HG03442 (cell line): Measurements from ENCODE around the gene MYH14.
A peak's percentile ranks its signal among the peaks of the same experiment; 100 is the strongest.
"Not testable (repeated sequence)": the region's sequence is repeated elsewhere in the genome, so short reads cannot be mapped to it uniquely, and the experiment has no call there.

Experiments used
- ATAC-seq: cut with Tn5 transposase; IDR thresholded peaks from one replicate; pipeline ENCODE4 v1.9.1; 2021; ENCODE audit warnings: mild to moderate bottlenecking, moderate library complexity; ENCODE audit not compliant: unreplicated experiment

Gene MYH14

DNA sequence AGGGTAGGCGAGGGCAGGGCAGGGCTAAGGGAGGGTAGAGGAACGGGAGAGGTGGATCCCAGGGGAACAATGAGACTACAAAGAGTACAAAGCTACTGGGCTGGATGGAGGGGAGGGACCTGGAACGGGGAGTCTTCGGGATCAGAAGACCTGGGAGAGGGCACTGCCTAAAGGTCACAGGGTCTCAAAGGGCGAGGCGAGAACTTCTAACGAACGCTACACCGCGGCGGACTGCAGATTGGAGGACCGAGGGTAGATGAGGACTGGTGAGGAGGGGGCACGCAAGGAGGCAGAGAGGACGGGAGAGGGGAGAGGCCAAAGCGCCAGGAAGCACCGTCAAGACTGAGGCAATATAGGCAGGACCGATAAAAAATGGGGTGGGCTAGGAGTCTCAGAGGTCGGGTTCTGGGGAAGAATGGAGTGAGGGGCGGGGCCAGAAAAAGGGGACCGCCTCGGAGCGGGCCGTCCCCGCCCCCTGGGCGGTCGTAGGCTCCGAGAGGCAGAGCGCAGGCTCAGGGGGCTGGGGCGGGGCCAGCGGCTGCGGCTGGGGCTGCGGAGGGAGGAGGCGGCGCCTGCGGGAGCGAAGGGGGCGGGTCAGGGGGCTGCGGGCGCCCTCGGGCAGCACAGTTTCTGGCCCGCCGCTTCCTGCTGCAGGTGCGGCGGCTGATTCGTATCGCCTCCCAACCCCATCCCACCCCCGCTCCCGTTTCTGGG lies 127.1 kb downstream of the MYH14 start:
- ATAC-seq, result peak; percentile 29

DNA sequence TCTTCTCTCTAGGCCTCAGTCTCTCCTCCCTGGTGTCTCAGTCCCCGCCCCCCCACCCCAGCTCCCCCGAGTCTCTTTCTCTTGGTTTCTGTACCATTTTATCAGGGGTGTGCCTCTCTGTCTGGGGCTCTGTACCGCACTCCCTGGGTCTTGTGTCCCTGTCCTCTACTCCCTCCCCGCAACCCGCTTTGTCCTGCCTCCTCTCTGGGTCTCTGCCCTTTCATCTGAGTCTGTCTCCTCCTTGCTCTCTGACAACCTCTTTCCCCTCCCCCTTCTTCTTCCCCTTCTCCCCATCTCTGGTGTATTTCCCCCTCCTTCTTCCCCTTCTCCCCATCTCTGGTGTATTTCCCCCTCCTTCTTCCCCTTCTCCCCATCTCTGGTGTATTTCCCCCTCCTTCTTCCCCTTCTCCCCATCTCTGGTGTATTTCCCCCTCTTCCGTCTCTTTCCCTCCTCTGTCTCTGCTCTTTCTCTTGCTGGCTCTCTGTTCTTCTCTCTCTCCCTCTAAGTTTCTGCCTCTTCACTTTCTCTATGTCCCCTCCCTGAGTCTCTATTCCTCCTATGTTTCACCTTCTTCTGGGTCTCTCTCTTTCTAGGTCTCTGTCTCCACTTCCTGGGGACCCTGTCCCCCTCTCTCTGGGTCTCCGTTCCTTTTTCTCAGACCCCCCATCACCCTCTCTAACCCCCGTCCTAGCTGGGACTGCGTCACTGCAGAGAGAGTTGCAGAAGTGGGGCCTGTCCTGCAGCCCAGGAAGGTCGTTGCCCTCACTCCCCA lies 128.0 kb downstream of the MYH14 start:
- no peak for ATAC-seq

DNA sequence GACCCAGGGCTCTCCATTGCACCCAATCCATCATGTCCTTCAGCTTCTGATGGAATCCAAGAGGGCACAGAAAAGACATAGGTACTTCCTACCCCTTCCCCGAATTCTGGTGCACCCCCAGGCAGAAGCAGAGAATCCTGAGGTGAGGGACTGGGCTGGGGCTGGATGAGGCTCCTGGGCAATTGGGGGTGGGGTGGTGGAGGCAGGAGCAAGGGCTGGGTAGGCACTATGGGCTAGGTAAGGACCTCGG lies 128.5 kb downstream of the MYH14 start:
- ATAC-seq, result no peak

DNA sequence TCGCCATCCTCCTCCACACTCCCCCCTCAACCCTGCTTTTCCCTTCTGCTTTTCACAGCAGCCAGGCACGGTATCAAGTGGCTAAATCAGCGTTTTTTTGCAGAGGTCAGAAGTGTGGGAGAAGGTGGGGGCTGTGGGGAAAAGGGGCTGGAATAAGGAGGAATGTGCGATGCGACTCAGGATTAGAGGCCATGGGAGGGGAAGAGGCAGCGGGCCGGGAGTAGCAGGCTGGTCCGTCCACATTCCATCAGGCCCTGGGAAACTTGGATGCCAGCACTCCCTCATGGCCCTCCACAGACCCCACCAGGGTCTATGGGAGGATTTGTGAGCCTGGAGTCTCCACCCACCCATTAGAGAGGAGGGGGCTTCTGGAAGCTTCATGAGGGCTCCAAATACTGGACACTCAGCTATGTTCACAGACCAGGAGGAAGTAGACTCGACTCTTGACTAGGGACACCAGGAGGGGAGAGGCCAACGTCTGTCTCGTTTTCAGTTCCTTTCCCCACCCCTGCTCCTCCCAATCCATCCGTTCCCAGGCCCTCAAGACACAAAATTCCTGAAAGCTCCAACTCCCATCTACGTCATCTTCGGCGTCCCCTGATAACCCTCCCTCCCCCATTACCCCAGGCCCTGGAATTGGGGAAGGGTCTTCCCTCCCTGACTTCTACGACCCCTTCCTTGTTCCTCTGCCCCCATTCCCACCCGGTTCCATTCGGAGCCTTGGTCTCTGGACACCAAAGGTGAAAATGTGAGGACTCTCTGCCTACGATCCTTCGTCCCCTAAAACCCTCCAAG lies 129.0 kb downstream of the MYH14 start:
- ATAC-seq, result no peak

DNA sequence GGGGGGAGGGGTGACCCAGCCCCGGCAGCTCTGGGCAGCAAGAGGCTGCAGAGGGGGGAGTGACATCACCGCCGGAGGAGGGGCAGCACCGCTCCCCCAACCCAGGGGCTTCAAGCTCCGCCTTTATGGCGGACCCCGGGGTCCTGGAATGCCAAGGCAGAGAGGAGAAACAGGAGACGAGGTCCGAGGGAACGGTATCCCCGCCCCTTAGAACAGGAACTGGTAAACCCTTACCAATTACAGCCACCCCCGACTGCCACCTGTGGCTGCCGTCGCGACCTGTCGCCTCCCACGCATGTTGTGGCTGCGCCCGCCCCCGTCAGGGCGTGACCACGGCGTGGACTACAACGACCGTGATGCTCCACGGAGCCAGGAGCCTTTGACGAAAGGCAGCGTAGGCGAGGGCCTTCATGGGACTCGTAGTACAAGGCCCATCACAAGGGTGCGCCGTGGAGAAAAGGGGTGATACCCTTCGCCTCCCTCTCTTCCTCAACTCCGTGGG lies 129.9 kb downstream of the MYH14 start:
- peak; percentile 38 for ATAC-seq

DNA sequence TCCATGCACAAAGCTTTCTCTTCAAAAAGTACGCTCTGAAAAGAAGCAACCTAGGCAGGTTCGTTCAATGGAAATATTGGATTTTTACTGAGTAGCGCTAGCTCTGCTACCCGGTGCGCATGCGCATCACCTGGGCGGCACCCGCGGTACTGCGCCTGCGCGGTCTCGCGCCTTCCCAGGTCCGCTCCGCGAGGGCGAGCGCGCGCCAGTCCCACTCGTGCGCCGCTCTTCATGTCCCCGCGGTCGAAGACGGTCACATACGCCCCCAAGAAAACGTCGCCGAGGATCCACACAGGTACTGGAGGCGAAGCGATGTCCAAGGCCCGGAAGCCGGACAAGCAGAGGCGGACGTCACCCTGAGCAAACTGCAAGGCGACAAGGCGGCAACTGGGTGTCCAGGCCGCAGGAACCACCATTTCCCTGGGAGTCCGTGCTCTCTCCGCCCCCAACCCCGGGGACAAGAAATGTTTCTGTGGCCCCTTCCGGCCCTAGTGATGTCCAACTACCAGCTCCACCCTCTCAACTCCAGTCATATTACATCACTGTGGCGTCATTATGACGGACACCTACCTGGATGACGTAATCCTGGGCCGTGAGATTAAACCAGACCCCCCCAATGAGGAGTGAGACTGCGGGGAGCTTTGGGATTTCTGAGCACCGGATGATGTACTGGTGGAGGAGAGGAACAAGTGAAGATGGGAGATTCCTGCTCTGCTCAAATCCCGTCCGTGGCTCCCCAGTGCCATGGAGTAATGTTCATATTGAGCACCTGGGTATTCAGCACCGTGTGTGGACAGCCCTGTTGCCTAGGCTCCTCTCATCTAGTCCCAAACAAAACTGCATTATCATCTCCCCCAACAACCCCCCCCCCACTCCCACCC lies 130.6 kb downstream of the MYH14 start:
- peak; percentile 24 for ATAC-seq

DNA sequence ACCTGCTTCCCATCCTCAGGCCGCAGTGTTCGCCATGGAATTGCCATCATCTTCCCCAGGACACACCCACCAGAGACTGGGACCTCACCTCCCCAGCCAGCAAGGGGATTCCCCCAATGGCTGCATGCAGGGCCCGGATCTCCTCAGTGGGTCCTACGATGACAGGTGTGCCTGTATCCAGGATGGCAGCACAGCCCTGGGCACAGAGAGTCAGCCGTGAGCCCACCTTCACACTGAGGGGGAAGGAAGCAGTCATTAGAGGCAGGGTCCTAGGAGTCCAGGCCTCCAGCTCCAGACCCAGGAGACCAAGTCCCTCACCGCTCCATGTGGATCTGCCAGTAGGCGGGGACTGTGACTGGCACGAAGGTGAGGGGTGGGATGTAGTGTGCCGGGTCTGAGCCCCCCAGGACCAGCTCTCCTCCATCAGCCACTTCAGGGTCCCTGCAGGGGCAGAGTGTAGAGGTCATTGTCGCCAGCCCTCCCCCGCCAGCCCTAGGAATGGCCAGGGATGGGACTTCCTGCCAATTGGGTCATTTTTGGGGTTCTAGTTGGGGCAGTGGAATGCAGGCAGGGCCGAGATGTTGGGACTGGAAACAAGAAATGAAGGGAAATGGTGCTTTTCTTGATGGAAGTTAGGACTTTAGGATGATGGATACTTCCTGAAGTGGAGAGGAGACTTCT lies 131.5 kb downstream of the MYH14 start:
- ATAC-seq, result no peak

DNA sequence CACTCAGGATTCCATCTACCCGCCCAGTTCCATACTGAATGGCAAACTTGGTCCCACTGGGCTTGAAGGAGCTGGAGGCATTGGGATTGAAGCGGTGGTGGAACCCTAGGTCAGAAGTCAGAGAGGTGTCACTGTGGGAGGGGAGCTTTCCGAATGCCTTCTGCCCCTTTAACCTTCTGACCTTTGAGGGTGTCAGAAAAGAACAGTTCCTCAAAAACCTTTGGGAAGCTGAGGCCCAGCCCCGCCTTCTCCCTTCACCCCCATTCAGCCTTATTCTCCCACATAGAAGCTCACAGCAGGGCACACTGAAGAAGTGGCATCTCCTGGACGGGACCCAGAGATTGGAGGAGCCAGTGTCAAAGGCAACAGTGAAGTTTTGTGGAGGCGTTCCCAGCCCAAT lies 133.6 kb downstream of the MYH14 start:
- not testable (repeated sequence) for ATAC-seq

DNA sequence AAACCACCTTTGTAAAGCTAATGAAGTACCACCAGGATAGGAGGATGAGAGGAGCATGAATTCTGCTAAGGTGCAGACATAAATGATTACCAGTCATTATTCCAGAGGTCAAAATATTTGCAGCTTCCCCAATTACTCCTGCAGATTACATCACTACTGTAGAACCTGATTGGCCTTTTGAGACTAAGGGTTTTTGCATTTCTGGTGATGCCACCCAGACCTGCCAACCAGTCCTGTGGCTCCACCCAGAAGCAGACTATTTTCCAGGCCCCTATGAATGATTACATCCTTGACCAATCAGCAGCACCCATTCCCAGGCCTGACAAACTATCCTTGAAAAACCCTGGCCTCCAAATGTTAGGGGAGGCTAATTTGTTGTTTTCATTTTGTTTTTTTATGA lies 136.9 kb downstream of the MYH14 start:
- no peak for ATAC-seq

DNA sequence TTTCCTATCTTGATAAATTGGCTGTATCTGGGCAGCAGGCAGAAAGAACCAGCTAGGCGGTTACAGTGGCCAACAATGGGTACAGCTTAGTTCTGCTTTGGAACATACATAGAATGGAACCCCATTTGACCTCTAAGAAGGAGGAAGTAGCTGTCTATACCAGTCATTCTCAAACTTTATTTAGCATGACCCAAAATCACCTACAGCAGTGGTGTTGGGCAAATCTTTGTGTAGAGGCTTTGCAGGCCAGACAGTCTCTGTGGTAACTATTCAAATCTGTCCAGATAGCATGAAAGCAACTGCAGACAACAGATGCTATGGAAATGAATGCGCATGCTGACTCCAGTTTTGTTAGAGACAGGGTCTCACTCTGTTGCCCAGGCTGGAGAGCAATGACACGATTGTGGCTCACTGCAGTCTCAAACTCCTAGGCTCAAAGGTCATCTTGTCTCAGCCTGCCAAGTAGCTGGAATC lies 137.7 kb downstream of the MYH14 start:
- peak; percentile 52 for ATAC-seq

DNA sequence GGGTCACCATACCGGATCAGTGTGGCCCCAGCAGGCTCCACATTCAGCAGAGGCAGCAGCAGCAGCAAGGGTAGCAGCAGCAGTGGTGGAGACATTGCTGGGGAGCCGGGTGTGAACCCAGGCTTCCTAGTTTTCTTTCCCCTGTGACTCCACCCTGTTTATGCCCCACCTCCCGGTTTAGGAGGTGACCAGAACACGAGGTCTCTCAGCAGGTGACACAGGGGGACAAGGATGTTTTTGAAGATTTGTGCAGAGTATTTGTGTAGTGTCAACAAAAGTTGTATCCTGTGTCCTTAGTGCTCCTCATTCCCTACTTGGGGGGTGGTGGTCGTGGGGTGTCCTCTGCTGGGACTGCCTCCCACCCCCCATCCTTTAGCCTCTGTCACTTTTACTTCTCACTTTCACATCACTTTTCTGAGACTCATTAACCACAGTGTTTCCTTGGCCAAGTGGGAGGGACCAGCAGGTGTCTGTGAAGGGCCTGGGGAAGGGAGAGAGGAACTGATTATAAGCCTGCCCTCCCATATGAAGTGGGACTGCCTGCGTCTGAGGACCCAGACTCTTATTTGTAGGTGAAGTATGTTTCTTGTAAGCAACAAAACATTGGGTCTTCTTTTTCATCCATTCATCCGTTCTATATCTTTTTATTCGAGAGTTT lies 141.4 kb downstream of the MYH14 start:
- ATAC-seq, result no peak

DNA sequence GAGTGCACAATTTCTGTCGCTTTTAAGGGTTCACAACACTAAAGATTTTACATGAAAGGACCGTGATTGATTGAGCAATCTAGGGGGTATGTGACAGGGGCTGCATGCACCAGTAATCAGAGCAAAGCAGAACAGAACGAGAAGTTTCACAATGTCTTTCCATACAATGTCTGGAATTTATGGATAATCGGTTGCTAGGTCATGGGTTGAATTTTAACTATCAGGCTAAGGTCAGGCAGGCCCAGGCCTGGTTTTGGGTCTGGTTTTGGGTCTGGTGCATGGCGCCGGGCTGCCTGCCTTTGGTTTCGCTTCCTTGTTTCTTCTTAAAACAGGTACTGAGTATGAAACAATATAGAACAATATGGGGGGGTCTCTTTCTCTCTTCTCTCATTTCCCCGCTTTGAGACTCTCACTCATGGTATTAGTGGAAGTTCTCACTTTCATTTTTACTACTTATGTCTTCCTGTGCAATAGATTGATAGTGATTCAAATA lies 143.7 kb downstream of the MYH14 start:
- not testable (repeated sequence) for ATAC-seq

DNA sequence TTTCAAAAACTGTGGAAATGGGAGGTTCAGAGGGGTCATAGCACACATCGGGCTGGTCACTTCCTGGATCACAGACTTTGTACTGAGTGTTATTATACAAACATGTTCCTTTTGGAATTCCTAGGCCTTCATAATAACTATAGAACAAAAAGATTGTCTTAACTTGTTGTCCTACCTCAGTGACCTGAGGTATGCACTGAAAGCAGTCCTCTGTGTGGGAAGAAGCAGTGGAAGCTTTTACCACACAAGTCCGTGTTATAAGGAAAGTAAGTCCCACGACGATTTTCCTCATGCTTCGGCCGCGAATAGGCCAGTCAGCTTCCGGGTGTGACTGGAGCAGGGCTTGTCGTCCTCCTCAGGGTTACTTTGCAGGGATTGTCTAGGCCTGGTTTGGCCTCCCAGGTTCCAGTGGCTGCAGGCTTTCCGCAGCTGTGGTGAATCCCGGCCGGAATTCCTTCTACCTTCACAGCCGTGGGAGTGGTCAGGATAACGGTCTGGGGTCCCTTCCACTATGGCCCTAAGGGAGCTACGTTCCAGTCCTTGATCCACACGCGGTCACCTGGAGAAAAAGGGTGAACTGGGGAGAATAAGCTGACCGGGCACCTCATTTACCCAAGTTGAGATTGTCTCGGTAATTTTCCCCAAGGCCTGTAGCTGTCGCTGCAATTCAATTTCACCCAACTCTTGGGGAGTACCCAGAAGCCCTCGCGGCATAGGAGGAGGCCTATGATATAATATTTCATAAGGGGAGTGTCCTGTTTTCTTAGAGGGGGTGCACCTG lies 146.0 kb downstream of the MYH14 start:
- no peak for ATAC-seq

DNA sequence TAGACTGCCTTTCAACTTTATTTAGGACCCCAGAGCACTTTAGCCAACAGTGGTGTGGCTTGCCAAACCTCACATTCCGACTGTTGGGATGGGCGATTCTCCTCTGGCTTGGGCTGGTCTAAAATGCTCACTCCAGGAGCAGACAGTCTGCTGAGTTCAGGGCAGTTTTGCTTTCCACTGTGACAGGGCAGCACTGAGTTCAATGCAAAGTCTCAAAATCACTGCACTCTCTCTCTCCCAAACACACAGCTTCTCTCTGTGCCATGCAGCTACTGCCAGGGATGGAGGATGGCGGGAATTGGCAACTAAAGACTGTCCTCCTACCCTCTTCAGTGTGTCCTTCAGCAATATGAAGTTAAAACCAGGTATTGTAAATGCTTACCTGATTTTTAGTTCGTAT lies 148.8 kb downstream of the MYH14 start:
- ATAC-seq, result no peak

DNA sequence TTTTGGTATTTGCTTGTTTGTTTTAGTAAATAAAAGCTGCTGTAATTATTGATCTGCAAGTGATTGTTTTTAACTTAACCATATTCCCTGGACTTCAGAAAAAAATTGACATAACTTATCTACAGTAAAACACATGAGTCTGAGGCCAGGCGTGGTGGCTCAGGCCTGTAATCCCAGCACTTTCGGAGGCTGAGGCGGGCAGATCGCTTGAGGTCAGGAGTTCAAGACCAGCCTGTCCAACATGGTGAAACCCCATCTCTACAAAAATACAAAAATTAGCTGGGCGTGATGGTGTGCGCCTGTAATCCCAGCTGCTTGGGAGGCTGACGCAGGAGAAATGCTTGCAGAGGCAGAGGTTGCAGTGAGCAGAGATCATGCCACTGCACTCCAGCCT lies 150.1 kb downstream of the MYH14 start:
- not testable (repeated sequence) for ATAC-seq

DNA sequence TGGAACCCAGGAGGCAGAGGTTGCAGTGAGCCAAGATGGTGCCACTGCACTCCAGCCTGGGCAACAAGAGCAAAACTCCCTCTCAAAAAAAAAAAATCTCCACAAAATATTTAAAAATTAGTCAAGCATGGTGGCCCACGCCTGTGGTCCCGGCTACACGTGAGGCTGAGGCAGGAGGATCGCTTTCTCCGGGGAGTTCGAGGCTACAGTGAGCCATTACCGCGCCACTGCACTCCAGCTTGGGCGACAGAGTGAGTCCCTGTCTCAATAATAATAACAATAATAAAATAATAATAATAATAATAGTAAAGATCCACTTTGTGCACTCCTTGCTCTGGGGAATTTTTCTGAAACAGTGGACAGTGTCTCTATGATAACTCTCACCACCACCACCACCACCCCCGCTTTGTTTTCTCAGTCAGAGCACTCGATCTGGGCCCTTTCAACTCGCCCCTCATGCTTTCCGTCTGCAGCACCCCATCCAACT lies 153.3 kb downstream of the MYH14 start:
- no peak for ATAC-seq

DNA sequence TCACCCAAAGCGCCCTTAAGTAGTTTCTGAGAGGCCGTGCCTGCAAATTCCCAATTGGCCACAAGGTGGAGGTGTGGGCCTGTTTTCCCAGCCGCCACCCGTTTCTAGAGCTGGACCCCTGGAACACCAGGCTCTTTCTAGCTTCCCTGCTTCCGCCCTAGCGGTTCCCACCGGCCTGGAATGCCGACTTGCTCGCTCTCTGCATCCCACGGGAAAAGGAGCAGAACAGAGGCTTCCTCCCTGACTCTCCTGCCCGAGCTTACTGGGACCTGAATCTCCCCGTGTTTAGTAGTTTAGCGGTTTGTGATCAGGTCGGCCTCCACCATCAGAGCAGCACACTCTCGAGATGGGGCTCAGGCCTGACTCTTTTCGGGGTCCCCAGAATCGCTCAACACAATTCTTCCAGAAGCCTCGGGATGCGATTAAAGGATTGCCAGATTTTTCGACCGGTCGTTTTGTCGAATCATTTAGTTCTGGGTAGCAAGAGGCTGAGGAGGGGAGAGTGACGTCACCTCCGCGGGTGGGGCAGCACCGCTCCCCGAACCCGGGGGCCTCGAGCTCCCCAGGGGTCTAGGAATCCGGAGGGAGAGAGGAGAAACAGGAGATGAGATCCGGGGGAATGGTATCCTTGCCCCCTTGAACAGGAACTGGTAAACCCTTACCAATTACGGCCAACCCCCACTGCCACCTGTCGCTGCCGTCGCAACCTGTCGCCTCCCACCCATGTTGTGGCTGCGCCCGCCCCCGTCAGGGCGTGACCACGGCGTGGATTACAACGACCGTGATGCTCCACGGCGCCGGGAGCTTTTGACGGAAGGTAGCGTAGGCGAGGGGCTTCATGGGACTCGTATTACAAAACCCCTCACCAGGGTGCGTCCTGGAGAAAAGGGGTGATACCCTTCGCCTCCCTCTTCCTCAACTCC lies 154.0 kb downstream of the MYH14 start:
- peak; percentile 52 for ATAC-seq
